ENCODE data around the gene HSD3B2. TPM values are rescaled to one million over a fixed set of nuclear protein-coding genes. Genes with fewer than 3 reads are reported as not detected.

The HSD3B2 gene
- total RNA-seq, 8 experiments from 2014 or later: 0.38 to 1.0 TPM; not detected in 6

- ATAC-seq (replicated peaks in 6 of 8): no peak
- WGBS, 10 experiments: 75 to 100% (median 100%) methylated on average over 1 of the region's 1 CpG; no CpG with 5 or more reads in 4 of the 10 experiments
- no peak overlapping the region for H3K4me3 ChIP-seq
- no peaks in the 10 kb centered on the region for H3K4me1 ChIP-seq (replicated peaks in 1 of 2)
- in situ Hi-C loops (cut with MboI; ENCODE audit: low pct_unique_long_range_greater_than_20kb in 2 of 9, low sequenced_read_pairs in 9 of 9, unreplicated experiment in 9 of 9): loop anchor here in 1 of 9 experiments (10.0 kb wide), 1 partner anchor 96 kb away; no protein-coding TSS in a partner anchor
- no peak overlapping the region for H3K27ac ChIP-seq
Measured at GRCh38 chr1:119379117-119379516, 35.8 kb upstream of the HSD3B2 start.

- WGBS, 10 experiments: 17 to 96% (median 73%) methylated on average over 1 to 2 of the region's 2 CpGs; no CpG with 5 or more reads in 2 of the 10 experiments
- no peaks in the 10 kb centered on the region for H3K4me1 ChIP-seq (replicated peaks in 1 of 2)
- ATAC-seq (replicated peaks in 6 of 8): no peak
Measured at GRCh38 chr1:119380304-119380703, 34.6 kb upstream of the HSD3B2 start.

GRCh38 chr1:119380983-119381662, 33.8 kb upstream of the HSD3B2 start:
- in situ Hi-C loops (cut with MboI; ENCODE audit: low pct_unique_long_range_greater_than_20kb in 2 of 9, low sequenced_read_pairs in 9 of 9, unreplicated experiment in 9 of 9): no loop called here
- H3K27ac ChIP-seq: no peak overlapping the region
- no peak overlapping the region for H3K4me3 ChIP-seq
- no peak for ATAC-seq (replicated peaks in 6 of 8)
- no peaks in the 10 kb centered on the region for H3K4me1 ChIP-seq (replicated peaks in 1 of 2)
- WGBS, 10 experiments: 80 to 100% (median 92%) methylated on average over 1 to 5 of the region's 5 CpGs

More at GRCh38 chr1:119380304-119380703, 34.6 kb upstream of the HSD3B2 start:
- Histone ChIP-seq H3K4me3 (no peak overlapping the region), H3K27ac (no peak overlapping the region)
- in situ Hi-C loops (cut with MboI; ENCODE audit: low pct_unique_long_range_greater_than_20kb in 2 of 9, low sequenced_read_pairs in 9 of 9, unreplicated experiment in 9 of 9): no loop called here

- in situ Hi-C loops (cut with MboI; ENCODE audit: low pct_unique_long_range_greater_than_20kb in 2 of 9, low sequenced_read_pairs in 9 of 9, unreplicated experiment in 9 of 9): no loop called here
- whole genome bisulfite sequencing, 10 experiments: 83 to 100% (median 94%) methylated on average over 1 to 4 of the region's 4 CpGs; no CpG with 5 or more reads in 1 of the 10 experiments
- Histone ChIP-seq H3K4me1 (replicated peaks in 1 of 2) (no peaks in the 10 kb centered on the region), H3K27ac (no peak overlapping the region), H3K4me3 (no peak overlapping the region)
- no peak for ATAC-seq (replicated peaks in 6 of 8)
Measured at GRCh38 chr1:119384591-119384990, 30.4 kb upstream of the HSD3B2 start.

GRCh38 chr1:119385650-119386049, 29.3 kb upstream of the HSD3B2 start:
- 57 to 100% (median 100%) methylated on average over 1 of the region's 1 CpG; no CpG with 5 or more reads in 1 of the 10 experiments for WGBS, 10 experiments
- in situ Hi-C loops (cut with MboI; ENCODE audit: low pct_unique_long_range_greater_than_20kb in 2 of 9, low sequenced_read_pairs in 9 of 9, unreplicated experiment in 9 of 9): no loop called here
- no peak overlapping the region for H3K4me3 ChIP-seq
- no peak overlapping the region for H3K27ac ChIP-seq
- H3K4me1 ChIP-seq (replicated peaks in 1 of 2): no peaks in the 10 kb centered on the region
- no peak for ATAC-seq (replicated peaks in 6 of 8)

GRCh38 chr1:119387858-119388257, 27.1 kb upstream of the HSD3B2 start:
- Histone ChIP-seq H3K27ac (no peak overlapping the region), H3K4me3 (no peak overlapping the region), H3K4me1 (replicated peaks in 1 of 2) (no peaks in the 10 kb centered on the region)
- in situ Hi-C loops (cut with MboI; ENCODE audit: low pct_unique_long_range_greater_than_20kb in 2 of 9, low sequenced_read_pairs in 9 of 9, unreplicated experiment in 9 of 9): no loop called here
- no peak for ATAC-seq (replicated peaks in 6 of 8)
- WGBS, 10 experiments: 0 to 67% (median 56%) methylated on average over 1 to 3 of the region's 3 CpGs; no CpG with 5 or more reads in 3 of the 10 experiments

GRCh38 chr1:119388450-119388849, 26.5 kb upstream of the HSD3B2 start:
- H3K4me1 ChIP-seq (replicated peaks in 1 of 2): no peaks in the 10 kb centered on the region
- H3K27ac ChIP-seq: no peak overlapping the region
- ATAC-seq (replicated peaks in 6 of 8): no peak
- no peak overlapping the region for H3K4me3 ChIP-seq
- WGBS, 10 experiments: 0 to 100% (median 61%) methylated on average over 1 of the region's 1 CpG; no CpG with 5 or more reads in 2 of the 10 experiments
- in situ Hi-C loops (cut with MboI; ENCODE audit: low pct_unique_long_range_greater_than_20kb in 2 of 9, low sequenced_read_pairs in 9 of 9, unreplicated experiment in 9 of 9): no loop called here

GRCh38 chr1:119390526-119390925, 24.4 kb upstream of the HSD3B2 start:
- Histone ChIP-seq H3K4me3 (no peak overlapping the region), H3K27ac (no peak overlapping the region), H3K4me1 (replicated peaks in 1 of 2) (no peaks in the 10 kb centered on the region)
- in situ Hi-C loops (cut with MboI; ENCODE audit: low pct_unique_long_range_greater_than_20kb in 2 of 9, low sequenced_read_pairs in 9 of 9, unreplicated experiment in 9 of 9): no loop called here
- no peak for ATAC-seq (replicated peaks in 6 of 8)

- Histone ChIP-seq H3K4me1 (replicated peaks in 1 of 2) (no peaks in the 10 kb centered on the region), H3K27ac (no peak overlapping the region), H3K4me3 (no peak overlapping the region)
- peak in 3 of 8 experiments; percentile 98 to 100 (median 99) for ATAC-seq (replicated peaks in 6 of 8)
- WGBS, 10 experiments: 0 to 93% (median 81%) methylated on average over 2 to 3 of the region's 3 CpGs; no CpG with 5 or more reads in 2 of the 10 experiments
- in situ Hi-C loops (cut with MboI; ENCODE audit: low pct_unique_long_range_greater_than_20kb in 2 of 9, low sequenced_read_pairs in 9 of 9, unreplicated experiment in 9 of 9): no loop called here
Measured at GRCh38 chr1:119391749-119392148, 23.2 kb upstream of the HSD3B2 start.

- Histone ChIP-seq H3K4me1 (replicated peaks in 1 of 2) (no peaks in the 10 kb centered on the region), H3K27ac (no peak overlapping the region), H3K4me3 (no peak overlapping the region)
- in situ Hi-C loops (cut with MboI; ENCODE audit: low pct_unique_long_range_greater_than_20kb in 2 of 9, low sequenced_read_pairs in 9 of 9, unreplicated experiment in 9 of 9): no loop called here
- no peak for ATAC-seq (replicated peaks in 6 of 8)
- 40 to 100% (median 100%) methylated on average over 1 of the region's 1 CpG; no CpG with 5 or more reads in 3 of the 10 experiments for WGBS, 10 experiments
Measured at GRCh38 chr1:119394085-119394484, 20.9 kb upstream of the HSD3B2 start.

GRCh38 chr1:119396982-119397381, 18.0 kb upstream of the HSD3B2 start:
- H3K4me3 ChIP-seq: no peak overlapping the region
- no peaks in the 10 kb centered on the region for H3K4me1 ChIP-seq (replicated peaks in 1 of 2)
- ATAC-seq (replicated peaks in 6 of 8): no peak
- in situ Hi-C loops (cut with MboI; ENCODE audit: low pct_unique_long_range_greater_than_20kb in 2 of 9, low sequenced_read_pairs in 9 of 9, unreplicated experiment in 9 of 9): no loop called here
- H3K27ac ChIP-seq: no peak overlapping the region

GRCh38 chr1:119397986-119398385, 17.0 kb upstream of the HSD3B2 start:
- Histone ChIP-seq H3K4me3 (no peak overlapping the region), H3K27ac (no peak overlapping the region), H3K4me1 (replicated peaks in 1 of 2) (no peaks in the 10 kb centered on the region)
- WGBS, 10 experiments: 0 to 100% (median 88%) methylated on average over 1 to 3 of the region's 3 CpGs; no CpG with 5 or more reads in 2 of the 10 experiments
- no peak for ATAC-seq (replicated peaks in 6 of 8)
- in situ Hi-C loops (cut with MboI; ENCODE audit: low pct_unique_long_range_greater_than_20kb in 2 of 9, low sequenced_read_pairs in 9 of 9, unreplicated experiment in 9 of 9): no loop called here

GRCh38 chr1:119404736-119405135, 10.2 kb upstream of the HSD3B2 start:
- no peak for ATAC-seq (replicated peaks in 6 of 8)
- WGBS, 10 experiments: 8 to 88% (median 85%) methylated on average over 1 to 2 of the region's 2 CpGs; no CpG with 5 or more reads in 6 of the 10 experiments
- Histone ChIP-seq H3K4me3 (no peak overlapping the region), H3K27ac (no peak overlapping the region), H3K4me1 (replicated peaks in 1 of 2) (no peaks in the 10 kb centered on the region)
- in situ Hi-C loops (cut with MboI; ENCODE audit: low pct_unique_long_range_greater_than_20kb in 2 of 9, low sequenced_read_pairs in 9 of 9, unreplicated experiment in 9 of 9): no loop called here

GRCh38 chr1:119409731-119410130, 5.2 kb upstream of the HSD3B2 start:
- no peak for ATAC-seq (replicated peaks in 6 of 8)
- H3K4me1 ChIP-seq (replicated peaks in 1 of 2): no peaks in the 10 kb centered on the region
- H3K4me3 ChIP-seq: no peak overlapping the region
- in situ Hi-C loops (cut with MboI; ENCODE audit: low pct_unique_long_range_greater_than_20kb in 2 of 9, low sequenced_read_pairs in 9 of 9, unreplicated experiment in 9 of 9): no loop called here
- no peak overlapping the region for H3K27ac ChIP-seq
